Measurements from ENCODE around the gene SHOX.

DNA sequence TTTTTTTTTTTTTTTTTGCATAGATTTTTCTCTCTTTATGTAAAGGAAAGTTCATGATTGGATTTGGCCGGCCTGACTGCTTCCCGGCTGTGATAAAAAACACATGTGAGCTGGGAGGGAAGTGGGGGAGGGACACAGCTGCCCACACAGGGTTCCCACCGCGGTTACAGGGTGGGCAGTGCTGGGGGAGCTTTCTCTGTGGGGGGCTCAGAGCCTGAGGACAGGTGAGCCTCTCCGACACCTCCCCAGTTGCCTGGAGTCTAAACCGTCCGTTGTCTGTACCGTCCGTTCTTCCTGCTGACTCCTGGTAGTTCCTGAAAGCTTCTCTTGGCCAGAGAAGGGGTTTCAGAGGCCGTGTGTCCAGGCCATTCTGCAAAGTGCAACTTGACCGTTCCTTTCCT, 21.8 kb downstream of the SHOX start:
- TF ChIP-seq, protein P1, sequence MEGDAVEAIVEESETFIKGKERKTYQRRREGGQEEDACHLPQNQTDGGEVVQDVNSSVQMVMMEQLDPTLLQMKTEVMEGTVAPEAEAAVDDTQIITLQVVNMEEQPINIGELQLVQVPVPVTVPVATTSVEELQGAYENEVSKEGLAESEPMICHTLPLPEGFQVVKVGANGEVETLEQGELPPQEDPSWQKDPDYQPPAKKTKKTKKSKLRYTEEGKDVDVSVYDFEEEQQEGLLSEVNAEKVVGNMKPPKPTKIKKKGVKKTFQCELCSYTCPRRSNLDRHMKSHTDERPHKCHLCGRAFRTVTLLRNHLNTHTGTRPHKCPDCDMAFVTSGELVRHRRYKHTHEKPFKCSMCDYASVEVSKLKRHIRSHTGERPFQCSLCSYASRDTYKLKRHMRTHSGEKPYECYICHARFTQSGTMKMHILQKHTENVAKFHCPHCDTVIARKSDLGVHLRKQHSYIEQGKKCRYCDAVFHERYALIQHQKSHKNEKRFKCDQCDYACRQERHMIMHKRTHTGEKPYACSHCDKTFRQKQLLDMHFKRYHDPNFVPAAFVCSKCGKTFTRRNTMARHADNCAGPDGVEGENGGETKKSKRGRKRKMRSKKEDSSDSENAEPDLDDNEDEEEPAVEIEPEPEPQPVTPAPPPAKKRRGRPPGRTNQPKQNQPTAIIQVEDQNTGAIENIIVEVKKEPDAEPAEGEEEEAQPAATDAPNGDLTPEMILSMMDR (IDR thresholded peaks at IDR 0.05) = no peak
- TF ChIP-seq EP300 (IDR thresholded peaks at IDR 0.05) = no peak

Data from upper lobe of left lung (tissue), 4 donors.